ENCODE measurements around the gene SEMA6A.

DNA sequence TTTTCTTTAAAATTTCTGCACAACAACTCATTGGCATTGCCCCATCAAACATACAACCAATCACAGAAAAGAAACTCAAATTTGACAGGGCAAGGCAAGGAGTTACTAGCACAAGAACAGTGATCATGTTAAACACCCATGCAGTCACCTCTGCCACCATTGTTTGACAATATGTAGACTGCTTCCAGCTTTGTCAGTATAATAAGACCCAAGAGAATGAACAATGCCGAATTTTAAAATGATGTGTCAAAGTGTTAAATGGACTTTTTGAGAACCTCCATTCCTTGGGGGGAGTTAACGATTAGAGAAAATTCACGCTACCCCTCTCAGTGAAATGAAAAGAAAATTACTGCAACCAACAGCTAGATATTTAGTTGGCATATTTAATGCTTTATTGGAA, 109.2 kb downstream of the SEMA6A start:
- TF ChIP-seq, protein P1, sequence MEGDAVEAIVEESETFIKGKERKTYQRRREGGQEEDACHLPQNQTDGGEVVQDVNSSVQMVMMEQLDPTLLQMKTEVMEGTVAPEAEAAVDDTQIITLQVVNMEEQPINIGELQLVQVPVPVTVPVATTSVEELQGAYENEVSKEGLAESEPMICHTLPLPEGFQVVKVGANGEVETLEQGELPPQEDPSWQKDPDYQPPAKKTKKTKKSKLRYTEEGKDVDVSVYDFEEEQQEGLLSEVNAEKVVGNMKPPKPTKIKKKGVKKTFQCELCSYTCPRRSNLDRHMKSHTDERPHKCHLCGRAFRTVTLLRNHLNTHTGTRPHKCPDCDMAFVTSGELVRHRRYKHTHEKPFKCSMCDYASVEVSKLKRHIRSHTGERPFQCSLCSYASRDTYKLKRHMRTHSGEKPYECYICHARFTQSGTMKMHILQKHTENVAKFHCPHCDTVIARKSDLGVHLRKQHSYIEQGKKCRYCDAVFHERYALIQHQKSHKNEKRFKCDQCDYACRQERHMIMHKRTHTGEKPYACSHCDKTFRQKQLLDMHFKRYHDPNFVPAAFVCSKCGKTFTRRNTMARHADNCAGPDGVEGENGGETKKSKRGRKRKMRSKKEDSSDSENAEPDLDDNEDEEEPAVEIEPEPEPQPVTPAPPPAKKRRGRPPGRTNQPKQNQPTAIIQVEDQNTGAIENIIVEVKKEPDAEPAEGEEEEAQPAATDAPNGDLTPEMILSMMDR (IDR thresholded peaks at IDR 0.05), result no peak
- TF ChIP-seq EP300 (IDR thresholded peaks at IDR 0.05), result no peak
- TF ChIP-seq RAD21 (conservative IDR thresholded peaks at IDR 0.05 in 1 of 2, IDR thresholded peaks at IDR 0.05 in 1 of 2), result no peak
- no peak for TF ChIP-seq PHF8 (IDR thresholded peaks at IDR 0.05; ENCODE audit: borderline replicate concordance, low read depth)
- no peak for TF ChIP-seq ZFP36 (IDR thresholded peaks at IDR 0.05; ENCODE audit: borderline replicate concordance, partially characterized antibody)
- no peak for TF ChIP-seq HDAC2 (IDR thresholded peaks at IDR 0.05)
- TF ChIP-seq POLR2A (IDR thresholded peaks at IDR 0.05; ENCODE audit: low read length), result no peak
- TF ChIP-seq BHLHE40 (IDR thresholded peaks at IDR 0.05; ENCODE audit: low read depth, low read length), result no peak

Measured in A549 (cell line).